Dermis blood vessel endothelial cell (primary cell): ENCODE measurements around the gene ALDOC. TPM values are rescaled to one million over a fixed set of nuclear protein-coding genes. Genes with fewer than 3 reads are reported as not detected.

Experiments
- DNase-seq: peaks from one replicate; pipeline ENCODE4 v3.0.0; 2010
- total RNA-seq: library from RNA; depleted of rRNA; stranded (reverse); fragments of >200 nt; gene quantifications from 2 replicates; pipeline ENCODE4 v1.2.3, GENCODE V29; 2014

ALDOC gene
- total RNA-seq, 1 donor from 2014 or later: 23.5 TPM

- DNase-seq: peak; percentile 35
Observed at GRCh38 chr17:28551421-28552175, 25.1 kb downstream of the ALDOC start.

GRCh38 chr17:28550858-28551257 lies 25.8 kb downstream of the ALDOC start:
- DNase-seq: no peak

- no peak for DNase-seq
Observed at GRCh38 chr17:28549236-28550132, 27.2 kb downstream of the ALDOC start.

- no peak for DNase-seq
Observed at GRCh38 chr17:28548417-28549130, 28.1 kb downstream of the ALDOC start.

- DNase-seq: peak; percentile 88
Observed at GRCh38 chr17:28547623-28548416, 28.9 kb downstream of the ALDOC start.

GRCh38 chr17:28547096-28547622 lies 29.5 kb downstream of the ALDOC start:
- no peak for DNase-seq

- no peak for DNase-seq
Observed at GRCh38 chr17:28545787-28546415, 30.8 kb downstream of the ALDOC start.

- DNase-seq: no peak
Observed at GRCh38 chr17:28545141-28545503, 31.6 kb downstream of the ALDOC start.

- DNase-seq: no peak
Observed at GRCh38 chr17:28544402-28545140, 32.1 kb downstream of the ALDOC start.

GRCh38 chr17:28541439-28541838 lies 35.3 kb downstream of the ALDOC start:
- no peak for DNase-seq

- DNase-seq: no peak
Observed at GRCh38 chr17:28540231-28540630, 36.5 kb downstream of the ALDOC start.

- DNase-seq: no peak
Observed at GRCh38 chr17:28538296-28538895, 38.3 kb downstream of the ALDOC start.

GRCh38 chr17:28537219-28537610 lies 39.5 kb downstream of the ALDOC start:
- no peak for DNase-seq

- no peak for DNase-seq
Observed at GRCh38 chr17:28536532-28537218, 40.0 kb downstream of the ALDOC start.

GRCh38 chr17:28534740-28535375 lies 41.8 kb downstream of the ALDOC start:
- no peak for DNase-seq

GRCh38 chr17:28533091-28533807 lies 43.4 kb downstream of the ALDOC start:
- DNase-seq: no peak

GRCh38 chr17:28532050-28532960 lies 44.4 kb downstream of the ALDOC start:
- DNase-seq: no peak
